ENCODE data around the gene PELO.
A peak's percentile ranks its signal among the peaks of the same experiment; 100 is the strongest.

The PELO gene

GRCh38 chr5:52800394-52801213 is 12.9 kb downstream of the PELO start:
- TF ChIP-seq ZNF274 (IDR thresholded peaks at IDR 0.05; ENCODE audit: low read depth, low read length), result no peak
- H3K4me3 ChIP-seq (ENCODE audit: low read length), result peak overlapping the region; percentile 83

- peak overlapping the region; percentile 83 for H3K4me3 ChIP-seq (ENCODE audit: low read length)
- TF ChIP-seq ZNF274 (IDR thresholded peaks at IDR 0.05; ENCODE audit: low read depth, low read length), result no peak
These were observed 13.6 kb downstream of the PELO start for GRCh38 chr5:52801329-52801728.

- TF ChIP-seq ZNF274 (IDR thresholded peaks at IDR 0.05; ENCODE audit: low read depth, low read length), result no peak
- H3K4me3 ChIP-seq (ENCODE audit: low read length), result peak overlapping the region; percentile 83; the same call in 1 of the 2 replicates
These were observed 14.7 kb downstream of the PELO start for GRCh38 chr5:52802272-52802973.

GRCh38 chr5:52802974-52803336 is 15.2 kb downstream of the PELO start:
- H3K4me3 ChIP-seq (ENCODE audit: low read length), result peak overlapping the region; percentile 83; the same call in 1 of the 2 replicates
- TF ChIP-seq ZNF274 (IDR thresholded peaks at IDR 0.05; ENCODE audit: low read depth, low read length), result no peak

GRCh38 chr5:52804387-52804791 is 16.7 kb downstream of the PELO start:
- TF ChIP-seq ZNF274 (IDR thresholded peaks at IDR 0.05; ENCODE audit: low read depth, low read length), result no peak
- no peak overlapping the region for H3K4me3 ChIP-seq (ENCODE audit: low read length)

- no peak overlapping the region for H3K4me3 ChIP-seq (ENCODE audit: low read length)
- TF ChIP-seq ZNF274 (IDR thresholded peaks at IDR 0.05; ENCODE audit: low read depth, low read length), result no peak
These were observed 17.3 kb downstream of the PELO start for GRCh38 chr5:52804981-52805380.

GRCh38 chr5:52805615-52806014 is 17.9 kb downstream of the PELO start:
- TF ChIP-seq ZNF274 (IDR thresholded peaks at IDR 0.05; ENCODE audit: low read depth, low read length), result no peak
- no peak overlapping the region for H3K4me3 ChIP-seq (ENCODE audit: low read length)

- TF ChIP-seq ZNF274 (IDR thresholded peaks at IDR 0.05; ENCODE audit: low read depth, low read length), result no peak
- no peak overlapping the region for H3K4me3 ChIP-seq (ENCODE audit: low read length)
These were observed 19.3 kb downstream of the PELO start for GRCh38 chr5:52807037-52807436.

GRCh38 chr5:52807723-52808122 is 20.0 kb downstream of the PELO start:
- no peak for TF ChIP-seq ZNF274 (IDR thresholded peaks at IDR 0.05; ENCODE audit: low read depth, low read length)
- H3K4me3 ChIP-seq (ENCODE audit: low read length), result no peak overlapping the region

GRCh38 chr5:52808316-52808901 is 20.7 kb downstream of the PELO start:
- no peak for TF ChIP-seq ZNF274 (IDR thresholded peaks at IDR 0.05; ENCODE audit: low read depth, low read length)
- H3K4me3 ChIP-seq (ENCODE audit: low read length), result no peak overlapping the region

GRCh38 chr5:52809884-52810283 is 22.2 kb downstream of the PELO start:
- H3K4me3 ChIP-seq (ENCODE audit: low read length), result no peak overlapping the region
- TF ChIP-seq ZNF274 (IDR thresholded peaks at IDR 0.05; ENCODE audit: low read depth, low read length), result no peak

GRCh38 chr5:52810426-52810825 is 22.7 kb downstream of the PELO start:
- no peak overlapping the region for H3K4me3 ChIP-seq (ENCODE audit: low read length)
- no peak for TF ChIP-seq ZNF274 (IDR thresholded peaks at IDR 0.05; ENCODE audit: low read depth, low read length)

GRCh38 chr5:52811067-52811749 is 23.5 kb downstream of the PELO start:
- no peak overlapping the region for H3K4me3 ChIP-seq (ENCODE audit: low read length)
- no peak for TF ChIP-seq ZNF274 (IDR thresholded peaks at IDR 0.05; ENCODE audit: low read depth, low read length)

All from GM08714 (cell line).